Fibroblast of the conjunctiva (primary cell): ENCODE results near the gene PMFBP1.

Experiments
- DNase-seq: peaks from one replicate; pipeline ENCODE4 v3.0.0-alpha.2; 2010; ENCODE audit warnings: low read depth

The PMFBP1 gene

GRCh38 chr16:72182976-72183375 is 11.0 kb upstream of the PMFBP1 start:
- no peak for DNase-seq

DNA sequence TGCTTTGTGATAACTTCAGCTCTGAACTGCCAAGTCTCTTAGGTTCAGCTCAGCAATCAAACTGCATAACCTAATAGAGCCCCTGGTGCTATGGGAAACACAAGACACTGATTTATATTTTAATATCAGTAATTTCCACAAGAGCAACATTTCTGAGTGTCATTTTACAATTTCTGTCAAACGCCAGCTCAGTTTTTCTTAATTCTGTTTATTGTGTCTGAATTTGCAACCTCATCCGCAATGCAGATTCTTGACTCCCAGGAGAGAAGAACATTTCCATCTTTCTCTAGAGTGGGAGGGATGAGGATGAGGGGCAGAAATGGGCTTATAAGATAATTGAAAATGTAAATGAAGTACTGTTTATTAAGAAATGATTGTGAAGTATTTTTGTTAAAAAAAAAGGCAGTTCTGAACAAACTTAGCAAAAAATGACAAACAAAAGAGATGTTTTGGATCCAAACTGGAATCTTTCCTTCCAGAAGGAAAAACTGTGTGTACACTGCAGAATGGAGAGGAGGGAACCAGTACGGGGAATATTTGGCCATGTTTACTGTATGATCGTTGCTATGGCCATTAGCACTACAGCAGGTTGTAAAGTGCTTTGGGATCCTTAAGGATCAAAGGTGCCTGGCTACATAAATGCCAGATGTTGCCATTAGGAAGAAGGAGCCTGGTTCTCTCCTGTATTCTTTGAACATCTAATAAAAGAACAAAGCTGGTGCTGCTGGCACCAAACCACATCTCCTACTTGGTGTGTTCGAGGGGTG is 7.4 kb upstream of the PMFBP1 start:
- no peak for DNase-seq

- no peak for DNase-seq
These were observed 2.8 kb upstream of the PMFBP1 start for GRCh38 chr16:72174726-72175125.

DNA sequence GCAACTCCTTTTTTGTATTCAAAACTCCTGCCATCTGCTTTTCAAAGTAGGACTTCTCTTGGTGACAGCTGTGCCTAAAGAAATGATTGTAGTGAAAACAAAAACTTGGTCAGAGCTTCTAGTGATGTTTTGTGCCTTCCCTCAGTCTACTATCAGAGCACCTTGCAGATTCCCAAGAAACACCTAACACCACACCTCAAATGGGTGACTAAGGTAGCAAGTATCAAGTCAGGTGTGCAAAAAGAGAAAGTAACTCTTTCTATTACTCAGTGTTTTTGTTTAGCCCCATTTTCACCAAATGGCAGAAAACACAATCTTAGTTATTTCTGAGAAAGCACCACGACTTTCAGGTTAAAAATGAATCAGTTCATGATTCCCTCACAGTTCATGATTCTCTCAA is 2.0 kb upstream of the PMFBP1 start:
- no peak for DNase-seq

DNA sequence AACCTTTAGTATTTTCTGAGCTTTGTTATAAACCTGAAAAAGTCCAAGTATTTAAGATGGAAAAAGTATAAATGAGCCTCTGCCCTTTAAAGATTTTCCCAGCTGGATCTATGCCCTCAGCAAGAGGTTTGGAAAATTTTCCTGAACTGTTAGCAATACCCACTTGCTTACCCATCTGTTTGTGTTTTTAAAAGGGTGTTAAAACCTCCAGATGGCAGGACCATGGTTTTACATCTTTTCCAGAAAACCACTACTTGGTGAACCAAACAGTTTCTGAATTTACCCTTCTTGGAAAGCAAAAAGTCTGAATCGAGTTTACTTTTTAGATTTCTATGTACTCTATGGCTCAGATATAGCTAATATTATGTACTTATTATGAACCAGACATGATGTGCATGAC is 719 bp downstream of the PMFBP1 start:
- DNase-seq: no peak

DNA sequence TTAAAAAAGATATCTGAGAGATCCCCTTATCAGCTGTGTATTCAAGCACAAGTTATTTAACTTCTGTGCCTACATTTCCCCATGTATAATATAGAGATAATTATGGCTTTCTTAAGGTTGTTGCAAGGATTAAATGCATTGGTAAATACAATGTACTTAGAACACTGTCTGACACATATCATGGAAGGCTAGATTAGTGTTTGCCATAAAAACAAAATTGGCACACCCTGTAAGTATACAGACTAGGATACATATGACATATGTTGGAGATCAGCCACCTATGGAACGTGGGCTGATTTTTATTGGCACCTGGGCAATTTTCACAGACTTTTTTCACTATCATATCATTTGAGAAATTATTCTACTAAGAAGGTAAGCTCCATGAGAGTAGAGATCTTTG is 2.2 kb downstream of the PMFBP1 start:
- DNase-seq: no peak

- no peak for DNase-seq
These were observed 3.6 kb downstream of the PMFBP1 start for GRCh38 chr16:72168365-72168764.

DNA sequence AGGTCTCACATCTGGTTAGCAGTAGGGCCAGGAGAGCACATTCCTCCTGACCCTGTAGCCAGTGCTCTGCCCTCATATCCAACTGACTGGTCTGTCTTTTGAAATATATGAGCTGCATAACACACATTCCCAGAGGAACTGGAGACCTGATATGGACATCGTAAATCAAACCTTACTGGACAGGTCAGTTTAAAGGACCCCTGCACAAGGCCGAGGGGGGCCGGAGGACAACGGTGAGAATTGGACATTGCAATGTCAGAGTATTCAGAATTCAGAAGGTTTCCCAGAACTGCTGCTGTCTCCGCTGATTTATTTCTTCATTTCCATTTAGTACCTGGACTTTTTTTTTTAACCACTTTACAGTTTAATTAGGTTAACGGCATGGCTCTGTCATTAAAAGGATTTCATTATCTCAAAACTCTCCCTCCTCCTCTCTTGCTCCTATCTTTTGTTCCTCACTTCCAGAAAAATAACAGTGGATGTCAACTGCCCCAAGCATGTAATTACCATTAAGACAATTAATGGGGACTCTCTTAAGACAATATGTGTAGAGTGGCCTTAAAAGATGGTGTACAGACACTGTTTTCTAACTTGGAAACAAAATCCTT is 4.9 kb downstream of the PMFBP1 start:
- DNase-seq: no peak

GRCh38 chr16:72166151-72166550 is 5.8 kb downstream of the PMFBP1 start:
- no peak for DNase-seq

GRCh38 chr16:72164691-72165090 is 7.3 kb downstream of the PMFBP1 start:
- DNase-seq: no peak

GRCh38 chr16:72162105-72162692 is 9.8 kb downstream of the PMFBP1 start:
- no peak for DNase-seq

GRCh38 chr16:72159801-72160200 is 12.2 kb downstream of the PMFBP1 start:
- DNase-seq: no peak

DNA sequence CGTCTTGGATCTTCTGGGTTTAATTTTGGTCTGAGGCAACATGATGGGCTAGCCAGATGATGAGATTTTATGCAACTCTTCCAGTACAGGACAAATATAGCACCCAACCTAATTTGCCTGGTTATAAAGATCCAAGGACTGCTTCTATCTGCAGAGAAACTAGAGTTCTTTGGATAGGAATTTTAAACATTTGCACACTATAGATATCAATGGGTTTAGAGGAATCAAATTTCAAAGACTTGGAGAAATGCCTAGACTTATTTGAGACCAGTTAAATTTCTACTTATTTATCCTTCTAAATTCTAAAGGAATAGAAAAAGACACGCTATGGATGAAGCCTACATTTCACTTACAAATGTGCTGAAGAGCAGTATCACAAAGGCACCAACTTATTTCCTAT is 12.6 kb downstream of the PMFBP1 start:
- no peak for DNase-seq

DNA sequence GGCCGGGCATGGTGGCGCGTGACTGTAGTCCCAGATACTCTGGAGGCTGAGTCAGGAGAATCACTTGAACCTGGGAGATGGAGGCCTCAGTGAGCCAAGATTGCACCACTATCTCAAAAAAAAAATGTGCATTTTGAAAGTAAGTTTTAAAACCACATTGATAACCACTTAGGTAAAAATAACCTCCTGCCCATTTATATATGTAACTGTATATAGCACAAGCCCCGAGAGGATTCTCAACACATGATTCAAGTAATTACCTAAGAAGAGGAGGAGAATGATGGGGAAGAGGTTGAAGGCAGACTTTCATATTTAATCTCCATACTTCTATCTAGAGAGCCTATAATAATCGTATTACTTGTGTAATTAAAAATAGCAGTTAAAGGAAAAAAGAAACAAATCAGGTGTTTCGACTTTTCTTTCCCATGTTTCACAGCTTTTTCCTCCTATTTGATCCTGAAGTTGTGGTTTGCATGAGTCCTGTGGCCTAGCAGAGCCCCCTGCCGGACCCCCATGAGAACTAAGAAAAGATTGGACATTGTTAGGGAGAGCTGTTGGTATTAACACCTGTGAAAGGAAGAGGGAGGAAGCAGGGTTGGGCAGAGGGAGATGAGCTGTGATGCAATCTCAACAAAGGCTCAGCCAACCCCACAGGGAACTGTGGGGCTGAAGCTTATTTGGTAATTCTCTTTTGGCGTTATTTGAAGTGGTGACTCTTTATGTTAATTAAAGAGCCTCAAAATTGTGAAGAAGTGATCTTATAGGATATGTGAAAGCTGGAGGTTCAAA is 22.1 kb downstream of the PMFBP1 start:
- DNase-seq: no peak

GRCh38 chr16:72142476-72142875 is 29.5 kb downstream of the PMFBP1 start:
- DNase-seq: peak; percentile 8

DNA sequence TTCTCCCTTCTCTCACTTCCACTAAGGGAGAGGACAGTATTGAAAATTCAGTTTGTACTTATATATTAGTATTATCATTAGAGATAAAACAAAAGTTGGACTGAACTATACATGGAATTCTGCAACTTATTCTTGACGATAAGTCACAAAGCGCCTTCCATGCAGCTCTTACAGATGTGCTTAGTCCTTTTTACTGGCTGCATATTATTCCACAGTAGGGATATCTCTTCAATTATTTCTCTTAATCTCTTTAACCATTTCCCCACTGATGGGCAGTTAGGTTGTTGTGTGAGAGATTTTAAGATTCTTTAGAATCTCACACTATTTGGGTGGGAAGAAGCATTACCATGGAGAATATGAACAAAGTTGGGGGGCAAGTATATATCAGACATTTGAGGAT is 32.0 kb downstream of the PMFBP1 start:
- no peak for DNase-seq

DNA sequence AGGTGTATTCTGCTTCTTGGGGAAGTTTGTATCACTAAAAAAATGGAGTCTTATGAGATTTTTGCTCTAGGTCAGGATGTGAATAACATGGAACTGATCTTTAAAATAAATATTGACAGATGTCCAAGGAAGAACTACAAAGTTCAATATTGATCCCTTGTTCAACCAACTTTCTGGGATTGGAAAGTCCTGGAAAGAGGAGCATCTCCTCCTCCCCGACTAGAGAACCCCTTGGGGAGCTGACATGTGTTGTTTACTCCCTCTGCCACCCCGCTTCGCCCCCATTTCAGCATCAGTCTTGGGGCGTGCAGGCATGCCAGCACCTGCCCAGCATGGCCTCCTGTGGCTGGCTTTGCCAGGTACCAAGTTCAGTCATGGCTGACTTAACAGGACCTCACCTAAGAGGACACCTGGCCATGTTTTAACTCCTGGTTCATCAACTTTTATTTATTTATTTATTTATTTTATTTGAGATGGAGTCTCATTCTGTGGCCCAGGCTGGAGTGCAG is 33.8 kb downstream of the PMFBP1 start:
- no peak for DNase-seq

DNA sequence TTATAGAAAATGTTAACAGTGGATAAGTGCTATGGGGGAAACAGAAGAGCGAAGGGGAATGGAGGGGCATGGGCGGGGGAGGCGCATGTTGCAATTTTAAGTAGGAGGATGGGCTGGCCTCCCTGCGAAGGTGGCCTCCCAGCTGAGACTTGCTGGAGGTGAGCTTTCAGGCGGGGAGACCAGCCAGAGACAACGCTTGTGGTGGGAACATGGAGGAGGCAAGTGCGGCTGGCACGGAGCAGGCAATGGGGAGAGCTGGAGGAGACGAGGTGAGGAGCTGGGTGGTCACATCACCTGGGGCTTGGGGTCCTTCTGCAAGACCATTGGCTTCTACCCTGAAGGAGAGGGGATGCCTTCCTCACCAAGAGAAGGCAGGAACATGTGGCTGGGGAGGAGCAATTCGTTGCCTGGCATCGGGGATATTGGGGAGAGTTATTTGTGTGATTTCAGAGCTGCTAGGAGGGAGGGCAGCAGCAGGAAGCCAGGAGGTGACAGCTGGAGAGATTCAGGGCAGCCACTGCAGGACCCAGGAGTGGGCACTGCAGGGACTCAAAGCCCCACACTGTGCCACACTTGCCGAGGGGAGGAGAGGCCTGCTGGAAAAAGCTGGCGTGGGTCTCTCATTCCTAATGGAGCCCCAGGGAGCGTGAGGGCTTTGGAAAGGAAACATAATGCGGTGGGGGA is 34.4 kb downstream of the PMFBP1 start:
- DNase-seq: no peak

GRCh38 chr16:72134507-72134906 is 37.4 kb downstream of the PMFBP1 start:
- no peak for DNase-seq

DNA sequence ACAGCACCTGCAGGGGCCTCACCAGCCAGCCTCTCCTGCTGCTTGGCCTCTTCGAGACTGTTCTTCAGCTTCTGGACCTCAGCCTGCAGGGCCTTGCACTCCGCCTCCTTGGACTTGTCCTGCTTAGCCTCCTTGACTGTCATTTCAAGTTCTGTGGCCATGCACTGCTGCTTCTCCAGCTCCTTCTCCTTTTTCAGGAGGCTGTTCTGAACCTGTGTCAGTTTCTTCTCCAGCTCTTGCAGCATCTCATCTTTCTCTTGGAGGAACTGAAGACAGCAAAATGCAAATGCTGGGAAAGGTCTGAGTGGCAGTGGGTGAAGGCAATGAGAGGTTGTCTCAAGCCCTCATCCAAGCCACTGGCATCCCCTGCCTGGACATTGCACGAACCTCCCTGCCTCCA is 39.2 kb downstream of the PMFBP1 start:
- no peak for DNase-seq

- DNase-seq: no peak
These were observed 40.9 kb downstream of the PMFBP1 start for GRCh38 chr16:72131036-72131435.
